NB4 (cell line): ENCODE measurements around the gene RANBP17.

Experiments used
- POLR2A ChIP-seq: IDR thresholded peaks from 2 replicates; pipeline ENCODE4 v1.6.1; 2011; ENCODE audit warnings: mild to moderate bottlenecking; ENCODE audit not compliant: insufficient read length; ENCODE audit errors: extremely low read depth
- TF ChIP-seq, protein P1 (sequence below): IDR thresholded peaks from one replicate; pipeline ENCODE4 v1.5.1; 2012; ENCODE audit warnings: low read depth, low read length

DNA sequence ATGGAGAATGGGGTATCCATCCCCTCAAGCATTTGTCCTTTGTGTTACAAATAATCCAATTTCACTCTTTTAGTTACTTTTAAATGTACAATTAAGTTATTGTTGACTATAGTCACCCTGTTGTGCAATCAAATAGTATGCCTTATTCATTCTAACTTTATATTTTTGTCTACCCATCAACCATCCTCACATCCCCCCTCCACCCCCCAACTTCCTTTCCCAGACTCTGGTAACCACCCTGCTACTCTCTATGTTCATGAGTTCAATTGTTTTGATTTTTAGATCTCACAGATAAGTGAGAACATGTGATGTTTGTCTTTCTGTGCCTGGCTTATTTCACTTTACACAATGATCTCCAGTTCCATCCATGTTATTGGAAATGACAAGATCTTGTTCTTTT is 15.4 kb upstream of the RANBP17 start:
- TF ChIP-seq, protein P1, sequence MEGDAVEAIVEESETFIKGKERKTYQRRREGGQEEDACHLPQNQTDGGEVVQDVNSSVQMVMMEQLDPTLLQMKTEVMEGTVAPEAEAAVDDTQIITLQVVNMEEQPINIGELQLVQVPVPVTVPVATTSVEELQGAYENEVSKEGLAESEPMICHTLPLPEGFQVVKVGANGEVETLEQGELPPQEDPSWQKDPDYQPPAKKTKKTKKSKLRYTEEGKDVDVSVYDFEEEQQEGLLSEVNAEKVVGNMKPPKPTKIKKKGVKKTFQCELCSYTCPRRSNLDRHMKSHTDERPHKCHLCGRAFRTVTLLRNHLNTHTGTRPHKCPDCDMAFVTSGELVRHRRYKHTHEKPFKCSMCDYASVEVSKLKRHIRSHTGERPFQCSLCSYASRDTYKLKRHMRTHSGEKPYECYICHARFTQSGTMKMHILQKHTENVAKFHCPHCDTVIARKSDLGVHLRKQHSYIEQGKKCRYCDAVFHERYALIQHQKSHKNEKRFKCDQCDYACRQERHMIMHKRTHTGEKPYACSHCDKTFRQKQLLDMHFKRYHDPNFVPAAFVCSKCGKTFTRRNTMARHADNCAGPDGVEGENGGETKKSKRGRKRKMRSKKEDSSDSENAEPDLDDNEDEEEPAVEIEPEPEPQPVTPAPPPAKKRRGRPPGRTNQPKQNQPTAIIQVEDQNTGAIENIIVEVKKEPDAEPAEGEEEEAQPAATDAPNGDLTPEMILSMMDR: no peak
- no peak for TF ChIP-seq POLR2A
